Upper lobe of left lung (tissue), 4 donors: Measurements from ENCODE around the gene NRXN3.

Experiments used
- CTCF ChIP-seq, 6 experiments: fragments of 450-650 bp in 4 of 6; fragments of 200-600 bp in 2 of 6; sonication (generic) in 2 of 6; IDR thresholded peaks; one replicate each; pipeline ENCODE4 v1.5.1; 2016 to 2019; ENCODE audit warnings: antibody characterized with exemption in 6 of 6
- EP300 ChIP-seq, 4 donors: sonication (generic); formaldehyde crosslinking; IDR thresholded peaks; one replicate each; pipeline ENCODE4 v1.5.1; 2017; ENCODE audit warnings: antibody characterized with exemption in 4 of 4, control low read depth in 2 of 4
- POLR2A ChIP-seq, 4 donors: fragments of 450-650 bp; IDR thresholded peaks; one replicate each; pipeline ENCODE4 v1.5.1; 2016 to 2017; ENCODE audit warnings: antibody characterized with exemption in 4 of 4, mild to moderate bottlenecking in 2 of 4
- POLR2AphosphoS5 ChIP-seq, 2 donors: sonication (generic); formaldehyde crosslinking; IDR thresholded peaks; one replicate each; pipeline ENCODE4 v1.5.1; 2017; ENCODE audit warnings: antibody characterized with exemption in 2 of 2

DNA sequence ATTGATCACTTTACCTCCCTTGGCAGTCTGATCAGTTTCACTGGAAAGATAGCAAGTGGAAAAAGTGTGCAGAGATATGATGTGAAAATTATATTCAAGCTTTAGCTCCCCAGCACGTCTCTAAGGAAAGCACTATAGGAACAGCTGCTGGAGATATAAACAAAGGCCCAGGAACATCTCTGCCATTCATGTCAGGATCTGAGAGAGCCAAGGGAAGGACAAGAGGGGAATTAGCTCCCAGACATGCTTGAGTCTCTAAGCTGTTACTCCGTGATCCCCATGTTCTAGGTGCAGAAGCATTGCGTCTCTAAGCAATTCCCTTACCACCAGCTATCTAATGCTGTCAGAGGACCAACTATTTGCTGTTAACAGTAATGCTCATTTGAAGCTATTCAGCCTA is 1341.0 kb downstream of the NRXN3 start:
- TF ChIP-seq CTCF (IDR thresholded peaks at IDR 0.05) (no peak), POLR2A (IDR thresholded peaks at IDR 0.05) (no peak), POLR2AphosphoS5 (IDR thresholded peaks at IDR 0.05) (no peak), EP300 (IDR thresholded peaks at IDR 0.05) (no peak)
